Nephron progenitor cell (in vitro differentiated cells): Measurements from ENCODE around the gene GRK5.

ENCODE experiments used
- DNase-seq: peaks from one replicate; pipeline ENCODE4 v3.0.0; 2021
- H3K27ac Mint-ChIP-seq: 2 replicates; pipeline ENCODE4 v1.8.0; 2021; ENCODE audit warnings: mild to moderate bottlenecking, moderate library complexity, mixed read lengths
- H3K27me3 Mint-ChIP-seq: 2 replicates; pipeline ENCODE4 v1.8.0; 2021; ENCODE audit warnings: mild to moderate bottlenecking, low read depth, mixed read lengths; ENCODE audit not compliant: poor library complexity
- H3K36me3 Mint-ChIP-seq: 2 replicates; pipeline ENCODE4 v1.8.0; 2021; ENCODE audit warnings: low read depth, mixed read lengths
- H3K4me1 Mint-ChIP-seq: 2 replicates; pipeline ENCODE4 v1.8.0; 2021; ENCODE audit warnings: mixed read lengths
- H3K4me3 Mint-ChIP-seq: 2 replicates; pipeline ENCODE4 v1.8.0; 2021; ENCODE audit warnings: mild to moderate bottlenecking, moderate library complexity, mixed read lengths
- H3K9me3 Mint-ChIP-seq: 2 replicates; pipeline ENCODE4 v1.8.0; 2021; ENCODE audit warnings: mild to moderate bottlenecking, moderate library complexity, mixed read lengths
- CTCF ChIP-seq: fragments of 200-600 bp; sonication (generic); IDR thresholded peaks from 2 replicates; pipeline ENCODE4 v1.5.0; 2021; ENCODE audit warnings: antibody characterized with exemption

Gene GRK5

GRCh38 chr10:119360181-119360921 lies 153.0 kb downstream of the GRK5 start:
- no peak for DNase-seq
- Mint-ChIP-seq H3K27me3 (peaks cover 6% of the 10 kb centered on the region), H3K4me1 (peaks cover 24% of the 10 kb centered on the region), H3K27ac (no peak overlapping the region), H3K36me3 (peaks cover 27% of the 10 kb centered on the region), H3K4me3 (no peak overlapping the region), H3K9me3 (peaks cover 15% of the 10 kb centered on the region)
- no peak for TF ChIP-seq CTCF

GRCh38 chr10:119361037-119361436 lies 153.7 kb downstream of the GRK5 start:
- H3K36me3 Mint-ChIP-seq, result peaks cover 22% of the 10 kb centered on the region
- no peak for TF ChIP-seq CTCF

GRCh38 chr10:119362122-119362521 lies 154.8 kb downstream of the GRK5 start:
- Mint-ChIP-seq H3K4me3 (no peak overlapping the region), H3K27ac (no peak overlapping the region), H3K27me3 (peaks cover 6% of the 10 kb centered on the region), H3K4me1 (peaks cover 36% of the 10 kb centered on the region), H3K9me3 (no peaks in the 10 kb centered on the region), H3K36me3 (peaks cover 11% of the 10 kb centered on the region)
- TF ChIP-seq CTCF, result no peak
- DNase-seq, result no peak

More at GRCh38 chr10:119361037-119361436, 153.7 kb downstream of the GRK5 start:
- H3K4me3 Mint-ChIP-seq, result no peak overlapping the region
- peaks cover 8% of the 10 kb centered on the region for H3K9me3 Mint-ChIP-seq
- H3K27ac Mint-ChIP-seq, result no peak overlapping the region
- peaks cover 31% of the 10 kb centered on the region for H3K4me1 Mint-ChIP-seq
- no peak for DNase-seq
- H3K27me3 Mint-ChIP-seq, result peaks cover 6% of the 10 kb centered on the region

- peak overlapping the region; percentile 29 for H3K27ac Mint-ChIP-seq
- H3K9me3 Mint-ChIP-seq, result no peaks in the 10 kb centered on the region
- TF ChIP-seq CTCF, result no peak
- peaks cover 58% of the 10 kb centered on the region for H3K4me1 Mint-ChIP-seq
- DNase-seq, result no peak
- H3K27me3 Mint-ChIP-seq, result no peaks in the 10 kb centered on the region
- H3K4me3 Mint-ChIP-seq, result no peak overlapping the region
- peaks cover 10% of the 10 kb centered on the region for H3K36me3 Mint-ChIP-seq
Measured at GRCh38 chr10:119364645-119365600, 157.6 kb downstream of the GRK5 start.

- no peaks in the 10 kb centered on the region for H3K9me3 Mint-ChIP-seq
- peaks cover 69% of the 10 kb centered on the region for H3K4me1 Mint-ChIP-seq
- peaks cover 3% of the 10 kb centered on the region for H3K27me3 Mint-ChIP-seq
- H3K27ac Mint-ChIP-seq, result peak overlapping the region; percentile 92
- no peak for DNase-seq
- H3K36me3 Mint-ChIP-seq, result peaks cover 10% of the 10 kb centered on the region
- no peak for TF ChIP-seq CTCF
- peak overlapping the region; percentile 39 for H3K4me3 Mint-ChIP-seq
Measured at GRCh38 chr10:119365773-119366599, 158.6 kb downstream of the GRK5 start.
